ENCODE results near the gene PLEKHG7.
"Not testable (repeated sequence)": the region's sequence is repeated elsewhere in the genome, so short reads cannot be mapped to it uniquely, and the experiment has no call there.

PLEKHG7 gene

DNA sequence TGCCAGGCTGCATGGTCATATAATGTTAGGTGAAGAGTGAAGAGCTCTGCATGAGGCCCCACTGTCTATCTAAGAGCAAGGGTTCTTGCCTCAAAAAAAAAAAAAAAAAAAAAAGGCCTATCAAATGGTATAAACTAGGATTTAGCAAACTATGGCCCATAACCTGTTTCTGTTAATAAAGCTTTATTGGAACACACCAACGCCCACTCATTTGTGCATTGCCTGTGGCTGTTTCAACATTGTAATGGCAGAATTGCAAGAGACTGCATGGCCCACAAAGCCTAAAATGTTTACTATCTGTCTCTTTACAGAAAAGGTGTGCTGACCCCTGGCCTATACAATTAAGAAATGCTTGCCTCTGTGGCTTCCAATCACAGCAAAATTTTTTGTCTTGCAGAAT, 12.8 kb downstream of the PLEKHG7 start:
- DNase-seq, result no peak

DNA sequence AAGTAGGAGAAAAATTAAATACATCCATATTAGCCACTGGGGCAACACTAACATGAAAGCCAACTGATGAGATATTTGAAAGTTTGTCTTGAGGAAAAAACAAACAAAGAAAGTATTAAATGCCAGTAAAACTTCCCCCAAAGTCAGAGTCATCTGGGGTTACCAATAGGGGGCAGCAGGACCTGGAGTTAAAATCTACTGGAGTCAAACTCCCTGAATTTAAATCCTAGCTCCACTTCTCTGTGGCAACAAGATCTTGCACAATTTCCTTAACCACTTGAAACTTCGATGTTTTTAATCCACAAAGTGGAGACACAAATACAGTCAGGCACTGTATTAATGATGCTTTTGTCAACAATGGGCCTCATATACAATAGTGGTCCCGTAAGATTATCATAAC, 14.4 kb downstream of the PLEKHG7 start:
- DNase-seq, result no peak

DNA sequence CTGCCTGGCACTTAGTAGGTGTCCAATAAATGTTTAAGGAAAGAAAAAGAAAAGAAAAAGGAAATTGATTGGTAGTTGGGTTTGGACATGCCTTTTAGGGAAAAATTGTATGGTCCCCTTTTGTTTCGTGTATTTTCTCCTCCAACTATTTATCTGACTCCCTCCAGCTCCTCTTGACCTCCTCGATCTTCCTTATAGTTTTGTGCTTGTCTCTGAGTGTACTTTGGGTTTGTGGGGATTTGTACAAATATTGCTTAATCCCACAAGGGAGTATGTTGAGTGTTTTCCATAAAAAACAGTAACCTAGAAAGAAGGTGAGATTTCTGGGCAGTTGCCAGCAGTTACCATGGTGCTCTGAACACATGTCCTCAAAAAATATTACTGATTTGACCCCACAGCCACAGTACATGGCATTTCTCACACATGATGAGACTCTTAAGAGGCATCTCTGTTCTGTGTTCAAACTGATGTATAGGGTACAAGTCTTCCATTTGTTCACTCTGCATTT, 15.7 kb downstream of the PLEKHG7 start:
- DNase-seq, result no peak

DNA sequence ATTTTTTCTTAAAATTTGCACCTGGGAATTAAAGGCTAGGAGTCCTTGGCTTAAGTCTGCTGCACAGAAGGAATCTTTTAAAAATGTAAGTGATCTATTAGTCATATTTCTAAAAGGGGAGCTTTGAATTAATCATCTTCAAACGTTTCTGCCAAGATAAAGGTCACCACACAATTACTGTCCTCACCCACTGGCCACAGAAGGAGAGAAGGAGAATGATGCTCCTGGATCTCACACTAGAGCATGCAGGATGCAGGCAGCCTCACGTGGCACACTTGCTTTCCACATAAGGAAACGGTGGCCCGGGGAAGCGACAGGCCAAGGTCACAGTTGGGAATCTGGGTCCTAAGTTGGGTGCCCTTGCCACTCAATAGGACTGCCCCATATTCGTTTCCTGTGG, 16.9 kb downstream of the PLEKHG7 start:
- DNase-seq, result no peak

DNA sequence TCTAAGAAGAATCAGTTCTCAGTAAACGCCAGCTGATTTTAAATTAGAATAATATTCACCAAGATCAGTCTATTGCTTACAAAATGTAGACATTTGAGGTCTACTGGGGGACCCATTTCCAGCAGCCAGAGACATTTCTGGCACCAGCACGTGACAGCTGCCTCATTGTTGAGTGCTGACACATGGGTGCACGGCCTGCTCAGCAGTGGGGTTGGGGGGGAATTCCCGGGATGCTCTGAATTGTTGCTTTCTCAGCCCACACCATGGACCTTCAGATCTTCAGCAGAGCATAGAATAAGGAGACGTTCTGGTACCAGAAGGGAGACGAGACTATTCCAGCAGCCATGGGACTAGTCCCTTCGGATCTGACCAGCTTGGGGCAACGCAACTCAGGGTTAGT, 18.3 kb downstream of the PLEKHG7 start:
- no peak for DNase-seq

DNA sequence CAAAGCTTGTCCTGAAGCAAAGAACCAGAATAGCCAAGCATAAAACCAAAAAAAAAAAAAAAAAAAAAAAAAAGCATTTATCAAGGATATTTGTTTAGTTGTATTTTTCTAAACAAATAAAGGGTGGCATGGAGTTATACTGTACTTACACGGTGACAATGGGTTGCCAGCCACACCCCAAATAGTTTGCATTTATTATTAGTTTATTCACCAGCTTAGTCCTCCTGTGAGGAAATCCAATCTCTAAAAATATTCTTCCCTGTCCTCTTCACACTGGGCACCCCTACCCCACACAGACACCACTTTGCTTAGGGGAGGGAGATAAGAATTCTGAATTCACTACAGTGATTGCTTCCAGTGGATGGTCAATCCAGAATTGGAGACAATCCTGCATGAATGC, 18.9 kb downstream of the PLEKHG7 start:
- no peak for DNase-seq

DNA sequence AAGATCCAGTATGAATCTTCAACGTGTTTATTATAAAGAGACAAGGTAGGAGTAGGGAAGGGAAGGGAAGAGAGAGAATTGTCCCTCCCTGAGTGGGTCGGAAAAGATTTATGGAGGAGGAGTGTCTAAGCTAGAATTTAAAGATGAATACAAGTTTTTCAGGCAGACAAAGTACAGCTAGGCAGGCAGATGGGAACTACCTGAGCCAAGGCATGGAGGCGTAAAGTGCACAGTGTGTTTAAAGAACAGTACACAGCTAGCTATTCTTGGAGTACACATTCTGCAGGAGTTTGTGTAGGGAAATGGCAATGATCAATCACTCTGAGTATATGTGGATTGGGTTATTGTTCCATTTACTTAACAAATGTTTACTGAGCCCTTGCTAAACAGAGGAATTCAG, 20.1 kb downstream of the PLEKHG7 start:
- no peak for DNase-seq

DNA sequence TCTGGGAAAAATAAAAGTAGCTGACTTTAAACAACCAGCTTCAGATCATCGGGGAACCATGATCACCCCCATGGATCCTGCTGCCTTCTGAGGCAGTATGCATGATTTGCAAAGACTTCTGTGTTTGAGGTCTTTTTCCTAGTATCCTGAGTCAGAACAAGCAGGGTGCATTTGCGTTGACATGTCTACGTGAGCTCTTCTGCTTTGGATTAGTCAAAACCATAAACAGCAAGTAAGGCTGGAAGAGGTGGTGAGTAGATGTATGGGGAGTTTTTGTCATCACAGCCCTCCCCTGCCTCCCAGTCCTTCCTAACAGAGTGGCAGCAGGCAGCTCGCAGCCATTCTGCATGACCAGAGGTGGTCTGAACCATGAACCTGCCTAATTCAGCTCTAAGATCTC, 24.1 kb downstream of the PLEKHG7 start:
- no peak for DNase-seq

DNA sequence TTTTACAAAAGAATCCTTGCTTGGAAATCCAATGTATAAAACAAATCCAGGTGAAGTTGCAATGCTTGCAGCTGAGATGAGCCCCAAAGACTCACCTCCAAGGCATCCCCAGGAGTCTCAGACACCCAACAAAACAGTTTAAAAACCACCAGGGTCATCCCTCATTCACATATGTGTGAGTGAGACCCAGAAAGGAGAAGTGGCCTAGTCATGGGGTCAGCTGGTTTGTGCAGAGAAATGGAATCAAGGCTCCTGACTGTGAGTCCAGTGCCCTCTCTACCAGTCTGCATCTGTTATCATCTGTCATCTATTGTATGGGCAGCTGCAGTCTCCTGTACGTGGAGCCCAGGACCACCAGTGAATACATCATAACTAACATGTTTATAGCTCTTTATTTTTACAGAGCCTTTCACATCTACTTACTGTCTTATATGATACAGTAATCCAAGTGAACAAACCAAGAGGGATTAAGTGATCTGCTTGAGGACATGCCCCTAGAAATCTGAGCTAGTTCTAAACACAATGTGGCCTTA, 27.1 kb downstream of the PLEKHG7 start:
- DNase-seq, result no peak

DNA sequence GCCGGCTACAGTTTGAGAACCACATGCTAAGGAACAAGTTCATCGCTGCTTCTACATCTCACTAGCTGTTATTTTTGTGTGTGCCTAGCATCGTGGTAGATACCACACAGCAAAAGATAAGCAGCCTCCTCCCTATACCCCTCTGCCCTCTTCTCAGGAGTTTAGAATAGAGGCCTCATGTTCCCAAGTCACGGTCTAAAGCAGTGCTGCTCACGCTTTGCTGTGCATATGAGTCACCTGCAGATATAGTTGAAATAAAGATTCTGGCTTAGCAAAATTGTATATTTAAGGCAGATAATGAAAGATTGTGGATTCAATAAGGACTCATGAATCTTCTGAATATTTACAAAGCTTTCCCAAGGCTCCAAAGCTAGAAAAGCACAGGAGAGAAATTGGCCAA, 28.0 kb downstream of the PLEKHG7 start:
- no peak for DNase-seq

DNA sequence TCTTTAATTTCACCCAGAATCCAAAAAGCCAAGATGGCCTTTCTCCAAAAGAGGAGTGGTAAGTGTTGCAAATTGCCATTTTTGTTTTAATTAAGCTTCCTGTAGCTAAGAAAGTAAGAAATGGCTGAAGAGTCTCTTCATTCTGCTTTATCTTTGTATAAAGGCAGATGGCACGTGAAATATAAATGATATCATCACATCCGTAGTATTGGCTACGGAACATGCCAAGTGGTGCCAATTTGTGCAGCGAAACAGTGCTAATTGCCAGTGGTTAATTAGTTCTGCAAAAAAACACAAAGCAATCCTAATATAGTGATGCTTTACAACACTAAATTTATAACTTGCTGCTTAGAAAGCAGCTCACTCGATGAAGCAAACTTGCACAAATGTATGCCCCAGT, 29.4 kb downstream of the PLEKHG7 start:
- DNase-seq, result no peak

DNA sequence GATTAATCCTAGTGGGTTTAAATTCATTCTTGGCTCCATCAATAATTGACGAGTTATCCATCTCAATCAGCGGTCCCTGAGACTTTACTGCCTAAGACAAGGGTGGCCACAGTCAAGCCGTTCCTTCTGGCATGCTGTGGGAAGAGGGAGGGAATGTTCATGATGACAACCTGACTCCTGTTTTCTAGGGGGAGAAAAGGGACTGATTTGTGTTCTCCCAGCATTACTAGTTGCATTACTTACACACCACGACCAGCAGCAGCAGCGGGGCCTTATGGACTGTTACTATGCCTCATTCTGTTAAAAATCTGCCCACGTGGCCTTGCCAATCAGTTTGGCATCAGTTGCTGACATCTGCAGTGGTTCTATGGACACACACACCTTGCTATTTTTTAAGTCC, 29.9 kb downstream of the PLEKHG7 start:
- DNase-seq, result no peak

DNA sequence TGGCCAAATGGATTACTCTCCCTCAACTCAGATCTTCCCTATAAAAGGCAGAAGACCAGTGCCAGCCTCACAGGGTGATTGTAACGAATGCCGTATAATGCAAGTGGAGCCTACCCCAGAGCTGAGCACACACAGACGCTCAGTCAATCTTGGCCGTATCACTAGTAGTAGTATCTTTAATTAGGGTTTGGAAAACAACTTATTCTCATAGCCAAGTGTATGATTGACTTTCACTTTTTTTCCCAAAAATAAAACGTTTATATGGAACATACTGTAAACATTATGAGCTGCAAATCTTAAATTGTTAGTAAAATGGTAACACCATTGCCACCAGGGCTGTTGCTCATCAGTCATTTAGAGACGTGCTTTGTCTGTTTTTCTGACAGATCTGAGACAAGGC, 30.4 kb downstream of the PLEKHG7 start:
- no peak for DNase-seq

DNA sequence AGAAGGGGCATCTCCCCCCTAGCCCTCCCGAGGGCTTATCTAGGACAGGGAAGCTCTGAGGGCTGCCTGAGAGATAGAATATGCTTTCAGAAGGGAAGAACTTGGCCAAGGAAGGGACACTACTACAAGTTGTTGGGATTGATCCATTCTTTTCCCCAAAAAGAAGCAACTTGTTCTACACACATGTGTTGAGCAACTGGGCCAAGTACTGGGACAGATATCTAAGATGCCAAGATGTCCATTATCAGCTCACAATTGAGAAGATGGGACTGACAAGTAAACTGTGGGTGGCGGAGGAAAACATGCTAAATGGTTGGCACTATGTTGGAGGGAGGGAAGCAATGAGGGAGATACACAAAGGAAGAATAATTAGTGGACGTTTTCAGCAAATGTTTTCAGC, 30.9 kb downstream of the PLEKHG7 start:
- no peak for DNase-seq

DNA sequence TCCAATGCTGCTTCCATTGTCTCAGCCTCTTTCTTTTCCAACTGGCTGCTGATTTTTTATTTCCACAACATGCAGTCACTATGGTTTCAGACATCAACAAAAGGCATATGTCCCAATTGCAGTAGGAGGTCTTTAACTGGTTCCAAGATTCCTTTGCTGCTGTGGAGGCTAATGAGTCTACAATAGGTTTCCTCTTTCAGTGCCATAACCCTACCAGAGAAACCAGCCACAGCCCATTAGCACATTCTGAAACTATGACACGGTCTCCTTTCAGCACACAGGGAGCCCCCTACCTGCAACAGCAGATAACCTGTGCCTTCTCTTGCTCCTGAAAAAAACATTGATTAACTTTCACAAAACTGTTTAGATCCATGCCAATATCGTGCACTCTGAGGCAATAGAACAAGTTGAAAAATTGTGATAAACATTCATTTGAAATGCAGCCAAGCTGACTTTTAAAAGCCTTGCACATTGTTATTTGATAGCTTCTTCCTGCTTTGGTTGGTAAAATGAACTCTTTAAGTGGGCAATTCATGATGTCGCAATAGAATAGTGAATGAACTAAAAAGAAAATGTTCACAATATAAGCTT, 32.4 kb downstream of the PLEKHG7 start:
- peak; percentile 94 for DNase-seq

DNA sequence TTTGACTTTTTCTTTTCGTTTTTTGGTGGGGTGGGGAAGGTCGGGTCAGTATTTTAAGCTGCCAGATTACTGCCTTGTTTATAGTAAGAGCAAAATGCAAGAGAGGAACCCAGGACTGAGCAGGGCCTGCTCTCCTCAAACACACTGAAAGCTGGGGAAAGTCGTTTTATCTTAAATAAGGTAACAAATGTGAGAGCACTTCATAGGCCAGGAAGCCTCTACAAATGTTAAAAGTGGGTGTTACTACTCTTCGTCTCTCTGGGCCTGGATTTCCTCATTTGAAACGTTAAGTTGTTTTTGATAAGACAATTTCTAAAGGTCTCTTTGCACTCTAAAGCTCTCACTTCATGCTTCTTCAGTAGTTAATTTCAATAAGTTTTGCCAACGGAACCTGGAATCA, 33.8 kb downstream of the PLEKHG7 start:
- no peak for DNase-seq

DNA sequence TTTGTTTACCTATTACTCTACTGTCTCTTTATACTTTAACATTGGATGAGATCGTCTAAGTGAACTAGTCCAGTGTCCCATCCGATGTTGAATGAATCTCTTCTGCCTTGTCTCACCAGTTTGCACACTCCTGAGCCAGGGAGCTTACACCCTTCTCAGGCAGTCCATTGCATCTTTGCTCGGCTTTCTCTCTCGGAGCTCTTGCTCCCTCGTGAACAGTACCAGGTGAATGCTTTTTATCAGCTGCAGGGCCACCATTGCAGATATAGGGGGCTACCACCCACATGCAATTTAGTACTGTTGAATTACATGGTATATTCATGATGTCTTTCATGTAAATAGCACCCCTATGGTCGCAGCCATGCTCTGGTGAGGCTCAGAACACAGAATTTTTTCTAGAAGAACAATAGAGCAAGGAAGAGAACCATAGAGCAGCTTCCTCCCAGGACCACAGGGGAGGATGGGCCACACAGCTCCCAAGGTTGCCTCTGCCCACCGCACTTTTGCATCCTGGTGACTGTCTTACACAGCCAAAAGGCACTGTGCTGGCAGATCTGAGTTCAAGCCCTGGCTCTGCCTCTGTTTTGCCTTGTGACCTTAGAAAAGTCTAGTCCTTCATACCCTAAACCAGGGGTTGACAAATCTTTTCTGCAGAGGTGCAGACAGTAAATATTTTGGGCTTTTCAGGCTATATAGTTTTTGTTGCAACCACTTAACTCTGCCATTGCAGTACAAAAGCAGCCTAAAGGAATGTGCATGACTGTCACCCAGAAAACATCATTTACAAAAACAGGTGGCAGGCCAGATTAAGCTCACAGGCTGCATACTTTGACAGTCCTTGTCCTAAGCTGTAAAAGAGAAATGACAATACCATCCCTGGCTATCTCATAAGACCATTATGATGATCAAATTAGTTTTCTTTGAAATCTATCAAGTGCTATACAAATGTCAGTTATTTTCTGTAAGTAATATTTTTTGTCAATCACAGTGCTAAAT, 35.4 kb downstream of the PLEKHG7 start:
- DNase-seq, result no peak

DNA sequence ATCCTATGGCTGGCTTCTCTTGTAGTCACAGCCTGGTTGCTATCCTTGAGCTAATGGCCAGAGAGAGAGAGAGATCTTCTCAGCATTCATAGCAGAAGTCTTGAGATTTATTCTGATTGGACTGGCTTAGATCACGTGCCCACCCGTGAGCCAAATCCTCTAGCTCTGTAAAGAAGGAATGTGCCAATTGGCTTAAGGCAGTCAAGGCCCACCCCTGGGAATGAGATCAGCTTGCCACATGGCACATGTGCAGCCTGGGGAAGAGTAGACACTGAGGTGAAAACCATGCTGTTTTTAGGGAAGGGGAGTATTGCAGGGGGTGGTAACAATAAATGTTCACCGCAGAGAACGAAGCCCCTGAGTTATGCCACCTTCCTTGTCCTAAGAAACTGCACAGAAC, 36.3 kb downstream of the PLEKHG7 start:
- DNase-seq, result no peak

DNA sequence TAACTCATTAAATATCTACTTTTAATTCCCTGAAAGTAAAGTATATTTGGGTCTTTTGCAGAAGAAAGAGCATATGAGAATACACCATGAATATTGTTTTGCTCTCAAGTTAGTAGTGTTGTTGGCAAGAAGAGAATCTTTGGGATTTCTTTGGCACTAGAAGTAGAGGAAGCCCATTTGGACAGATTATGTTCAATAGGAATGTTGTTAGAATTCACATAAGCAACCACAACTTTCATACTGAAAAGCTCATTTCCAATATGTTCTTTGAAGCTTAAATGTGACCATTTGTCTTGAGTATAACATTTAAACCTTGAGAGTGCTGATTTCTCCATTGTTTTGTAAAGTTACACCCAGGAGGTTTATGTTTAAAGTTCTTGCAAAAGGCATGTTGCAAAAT, 37.6 kb downstream of the PLEKHG7 start:
- no peak for DNase-seq

DNA sequence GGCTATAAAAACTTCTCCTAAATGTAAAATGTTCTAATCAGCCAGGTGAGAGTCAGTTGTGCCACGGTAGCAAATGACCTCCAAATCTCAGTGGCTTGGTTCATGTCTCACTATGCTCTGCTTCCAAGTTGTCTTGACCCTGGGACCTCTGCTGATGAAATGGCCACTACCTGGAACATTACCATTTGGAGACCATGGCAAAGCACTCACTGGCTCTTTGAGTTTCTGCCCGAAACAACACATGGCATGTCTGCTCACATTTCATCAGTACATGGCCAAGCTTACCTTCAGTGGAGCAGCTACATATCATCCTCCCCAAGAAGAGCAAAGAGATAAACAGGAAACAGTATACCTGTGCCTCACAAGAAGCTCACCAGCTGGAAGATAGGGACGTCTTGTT, 40.2 kb downstream of the PLEKHG7 start:
- DNase-seq, result no peak

DNA sequence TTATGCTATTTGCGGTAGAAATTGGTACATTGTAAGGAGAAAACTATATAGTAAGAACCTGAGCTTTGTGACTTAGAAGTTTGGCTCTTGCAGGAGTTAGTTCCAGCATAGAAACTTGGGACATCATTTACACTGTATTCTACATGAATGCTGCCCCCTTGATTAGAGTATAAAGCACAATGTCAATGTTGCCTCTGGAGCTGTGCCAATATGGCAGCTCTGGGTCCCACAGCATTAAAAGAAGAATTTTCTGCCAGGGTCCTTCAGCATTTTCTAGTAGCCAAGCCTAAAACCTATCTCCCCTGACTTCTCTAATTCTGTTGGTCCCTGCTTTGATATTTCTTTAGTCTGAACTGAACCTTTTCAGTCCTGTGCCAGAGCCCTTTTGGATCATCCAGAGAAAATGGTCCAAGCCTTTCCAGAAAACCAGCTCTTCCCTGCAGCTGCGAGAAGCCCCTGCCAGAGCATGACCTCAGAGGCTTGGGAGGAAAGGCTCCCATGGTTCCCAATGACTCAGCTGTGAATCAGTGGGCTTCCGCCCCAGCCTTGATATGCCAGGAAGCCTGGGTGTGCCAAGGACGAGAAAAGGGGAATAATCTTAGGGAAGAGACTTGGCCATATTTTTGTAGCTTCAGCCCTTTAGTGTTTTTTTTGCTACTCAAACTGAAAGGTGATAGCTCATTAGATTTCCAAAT, 43.2 kb downstream of the PLEKHG7 start:
- no peak for DNase-seq

DNA sequence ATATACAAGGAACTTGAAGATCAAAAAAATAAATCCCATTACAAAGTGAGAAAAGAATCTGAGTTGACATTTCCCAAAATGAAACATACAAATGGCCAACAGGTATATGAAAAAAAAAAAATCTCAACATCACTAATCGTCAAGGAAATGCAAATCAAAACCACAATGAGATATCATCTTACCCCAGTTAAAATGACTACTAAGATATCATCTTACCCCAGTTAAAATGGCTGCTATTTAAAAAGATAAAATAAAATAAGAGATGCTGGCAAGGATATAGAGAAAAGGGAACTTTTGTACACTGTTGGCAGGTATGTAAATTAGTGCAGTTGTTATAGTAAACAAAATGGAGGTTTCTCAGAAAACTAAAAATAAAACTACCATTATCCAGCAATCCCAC, 44.4 kb downstream of the PLEKHG7 start:
- no peak for DNase-seq

DNA sequence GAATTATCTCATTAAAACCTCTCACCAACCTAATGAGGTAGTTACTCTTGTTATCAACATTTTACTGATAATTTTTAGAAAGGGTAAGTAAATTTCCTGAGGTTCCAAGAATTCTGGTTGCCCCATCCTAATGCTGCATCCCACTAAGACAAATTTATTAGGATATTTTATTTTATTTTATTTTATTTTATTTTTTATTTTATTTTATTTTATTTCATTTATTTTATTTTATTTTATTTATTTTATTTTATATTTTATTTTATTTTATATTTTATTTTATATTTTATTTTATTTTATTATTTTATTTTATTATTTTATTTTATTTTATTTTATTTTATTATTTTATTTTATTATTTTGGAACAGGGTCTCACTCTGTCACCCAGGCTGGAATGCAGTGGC, 46.9 kb downstream of the PLEKHG7 start:
- DNase-seq, result not testable (repeated sequence)
